K562 (cell line): ENCODE results near the gene MRRF. TPM values are rescaled to one million over a fixed set of nuclear protein-coding genes. Genes with fewer than 3 reads are reported as not detected.
A peak's percentile ranks its signal among the peaks of the same experiment; 100 is the strongest.

ENCODE experiments used
- AFF4 ChIP-seq: sonication (generic); formaldehyde crosslinking; IDR thresholded peaks from 2 replicates; pipeline ENCODE4 v1.8.0; 2023; ENCODE audit warnings: mild to moderate bottlenecking, missing genetic modification reagents
- ARID1B ChIP-seq: fragments of 450-650 bp; IDR thresholded peaks from 2 replicates; pipeline ENCODE4 v1.6.1; 2016; ENCODE audit warnings: antibody characterized with exemption, mild to moderate bottlenecking, inconsistent platforms
- ATF4 ChIP-seq: fragments of 450-650 bp; formaldehyde crosslinking; IDR thresholded peaks from 2 replicates; pipeline ENCODE4 v1.4.0; 2022; ENCODE audit warnings: mild to moderate bottlenecking, moderate library complexity
- CBFA2T3 ChIP-seq: fragments of 450-650 bp; IDR thresholded peaks from 2 replicates; pipeline ENCODE4 v1.6.1; 2017
- CXXC5 ChIP-seq: fragments of 250-450 bp; sonication (Bioruptor Pico); IDR thresholded peaks from 2 replicates; pipeline ENCODE4 v1.8.0; 2022; ENCODE audit warnings: inconsistent platforms, mild to moderate bottlenecking, moderate library complexity
- FIP1L1 ChIP-seq: fragments of 200-400 bp; formaldehyde crosslinking; IDR thresholded peaks from 2 replicates; pipeline ENCODE4 v1.6.1; 2018; ENCODE audit warnings: mild to moderate bottlenecking, low read depth, low read length; ENCODE audit not compliant: poor library complexity, severe bottlenecking
- L3MBTL2 ChIP-seq: fragments of 450-650 bp; IDR thresholded peaks from 2 replicates; pipeline ENCODE4 v1.6.1; 2016; ENCODE audit warnings: mild to moderate bottlenecking, moderate library complexity
- NFRKB ChIP-seq: fragments of 450-650 bp; IDR thresholded peaks from 2 replicates; pipeline ENCODE4 v1.6.1; 2016; ENCODE audit warnings: low read depth
- RCOR1 ChIP-seq, 2 experiments: IDR thresholded peaks; 2 replicates each; pipeline ENCODE4 v1.6.1; 2012; ENCODE audit warnings: low read depth in 2 of 2, low read length in 2 of 2, borderline replicate concordance in 1 of 2, improper control_type of control experiment in 1 of 2
- SUPT5H ChIP-seq: fragments of 450-650 bp; IDR thresholded peaks from 2 replicates; pipeline ENCODE4 v1.6.1; 2016
- TRIM28 ChIP-seq: fragments of 450-650 bp; IDR thresholded peaks from 2 replicates; pipeline ENCODE4 v1.6.1; 2017
- XRCC3 ChIP-seq: fragments of 450-650 bp; IDR thresholded peaks from 2 replicates; pipeline ENCODE4 v1.6.1; 2017; ENCODE audit warnings: mild to moderate bottlenecking, moderate library complexity
- ZFP1 ChIP-seq: fragments of 450-650 bp; formaldehyde crosslinking; IDR thresholded peaks from 2 replicates; pipeline ENCODE4 v1.4.0; 2020; ENCODE audit warnings: mild to moderate bottlenecking, mixed read lengths
- ZNF584 ChIP-seq: fragments of 200-800 bp; sonication (Bioruptor generic); IDR thresholded peaks from 2 replicates; pipeline ENCODE4 v1.6.1; 2016; ENCODE audit warnings: low read depth, mild to moderate bottlenecking, missing genetic modification characterization, missing compliant biosample characterization
- polyA plus RNA-seq, 8 experiments: library from polyadenylated mRNA; depleted of rRNA in 4 of 8; stranded (reverse) in 5 of 8; unstranded in 3 of 8; fragments of >200 nt; fragmentation: Nextera tagmentation in 2 of 8; fragmentation: Illumina TruSeq in 1 of 8; extraction: Ambion mirVana in 2 of 8; extraction: Trizol in 1 of 8; gene quantifications; 2 replicates each; pipeline versions ENCODE4 v1.2.1 to v1.2.3, GENCODE V29; 2011 to 2014; ENCODE audit warnings: inconsistent platforms in 1 of 8, missing spikeins in 1 of 8
- total RNA-seq, 7 experiments: library from RNA; depleted of rRNA in 6 of 7; stranded (reverse); fragments of >200 nt in 6 of 7; fragmentation: Illumina TruSeq in 2 of 7; extraction: Trizol in 2 of 7; gene quantifications; 2 replicates each; pipeline versions ENCODE4 v1.2.1 to v1.2.3, GENCODE V29; 2011 to 2021; ENCODE audit warnings: low replicate concordance in 1 of 7

The MRRF gene
- total and polyA plus RNA-seq, 9 of the 15 experiments (the other 6 are each of a cell fraction or from before 2014, with no cell fraction given): 55.0 to 105 (median 81.2) TPM

GRCh38 chr9:122377241-122378164 lies 112.8 kb downstream of the MRRF start (continued):
- TF ChIP-seq AFF4 (CRISPR knock-in tag): 0 out of 2 replicates have a peak, but pooled peaks have one; percentile 29
- TF ChIP-seq ARID1B: peak; percentile 29; the same call in 1 of the 2 replicates
- peak; percentile 36 for TF ChIP-seq CBFA2T3
- TF ChIP-seq SUPT5H: no peak
- TF ChIP-seq ZNF584 (CRISPR knock-in tag): 0 out of 2 replicates have a peak, but pooled peaks have one; percentile 46
- no peak for TF ChIP-seq XRCC3
- peak; percentile 9; the same call in 1 of the 2 replicates for TF ChIP-seq CXXC5 (CRISPR knock-in tag)
- no peak for TF ChIP-seq ATF4 (CRISPR knock-in tag)
- TF ChIP-seq ZFP1 (CRISPR knock-in tag): peak; percentile 14; the same call in 1 of the 2 replicates
- TF ChIP-seq NFRKB: peak; percentile 60; the same call in 1 of the 2 replicates
- TF ChIP-seq RCOR1 (IDR thresholded peaks at IDR 0.05; ENCODE audit: borderline replicate concordance in 1 of 2, low read depth in 2 of 2, low read length in 2 of 2): 0 out of 4 replicates have a peak, but pooled peaks of 1 of the 2 experiments have one; percentile 11
- no peak for TF ChIP-seq FIP1L1
- peak; percentile 43; the same call in 1 of the 2 replicates for TF ChIP-seq L3MBTL2
- TF ChIP-seq TRIM28: no peak
